HG03060 (cell line): ENCODE results near the gene NLRC5.

ENCODE experiments used
- ATAC-seq: cut with Tn5 transposase; IDR thresholded peaks from one replicate; pipeline ENCODE4 v1.9.1; 2021; ENCODE audit warnings: low read depth, moderate number of reproducible peaks; ENCODE audit not compliant: unreplicated experiment

Gene NLRC5

GRCh38 chr16:57113664-57114063 lies 124.3 kb downstream of the NLRC5 start:
- no peak for ATAC-seq

- no peak for ATAC-seq
Observed at GRCh38 chr16:57115168-57115513, 125.8 kb downstream of the NLRC5 start.

GRCh38 chr16:57115514-57116182 lies 126.3 kb downstream of the NLRC5 start:
- no peak for ATAC-seq

- no peak for ATAC-seq
Observed at GRCh38 chr16:57118461-57119084, 129.2 kb downstream of the NLRC5 start.

GRCh38 chr16:57123216-57123973 lies 134.0 kb downstream of the NLRC5 start:
- no peak for ATAC-seq

GRCh38 chr16:57123974-57124674 lies 134.8 kb downstream of the NLRC5 start:
- no peak for ATAC-seq

- ATAC-seq = no peak
Observed at GRCh38 chr16:57125376-57125775, 136.0 kb downstream of the NLRC5 start.

GRCh38 chr16:57125969-57126368 lies 136.6 kb downstream of the NLRC5 start:
- no peak for ATAC-seq

- no peak for ATAC-seq
Observed at GRCh38 chr16:57126411-57126810, 137.1 kb downstream of the NLRC5 start.

GRCh38 chr16:57127037-57127763 lies 137.8 kb downstream of the NLRC5 start:
- ATAC-seq = no peak

GRCh38 chr16:57127836-57128235 lies 138.5 kb downstream of the NLRC5 start:
- ATAC-seq = no peak

GRCh38 chr16:57128771-57129389 lies 139.5 kb downstream of the NLRC5 start:
- no peak for ATAC-seq

- ATAC-seq = no peak
Observed at GRCh38 chr16:57130950-57131321, 141.6 kb downstream of the NLRC5 start.

GRCh38 chr16:57131351-57131970 lies 142.1 kb downstream of the NLRC5 start:
- no peak for ATAC-seq

- no peak for ATAC-seq
Observed at GRCh38 chr16:57132470-57132869, 143.1 kb downstream of the NLRC5 start.

GRCh38 chr16:57133031-57133430 lies 143.7 kb downstream of the NLRC5 start:
- ATAC-seq = no peak
